GM12878 (cell line): ENCODE data around the gene LGALS3. TPM values are rescaled to one million over a fixed set of nuclear protein-coding genes. Genes with fewer than 3 reads are reported as not detected.

Source experiments
- ATAC-seq: fragments of 200-7000 bp; cut with Tn5 transposase; 3 replicates; pipeline ENCODE4 v1.9.1; 2020; ENCODE audit warnings: mild to moderate bottlenecking, moderate library complexity
- BruUV-seq: library from RNA; stranded (reverse); fragments of 400-500 nt; replicated peaks from 2 replicates; lab custom pipeline; 2021; lab: Mats Ljungman, UMichigan
- CTCF ChIA-PET: fragments of 300-600 bp; sonication (Branson Sonifier 250); formaldehyde crosslinking; extraction: SDS; loops from one replicate; lab custom pipeline; 2021; ENCODE audit warnings: inconsistent platforms; lab: Yijun Ruan, JAX
- POLR2A ChIA-PET: fragments of 350-600 bp; formaldehyde crosslinking; extraction: SDS; loops from one replicate; lab custom pipeline; 2021; ENCODE audit warnings: inconsistent platforms; lab: Charles Lee
- RAD21 ChIA-PET: fragments of 300-600 bp; sonication (Branson Sonifier 250); formaldehyde crosslinking; loops from one replicate; lab custom pipeline; 2023; ENCODE audit warnings: antibody characterized with exemption; ENCODE audit not compliant: unreplicated experiment; lab: Charles Lee
- SMC1A ChIA-PET: fragments of 300-600 bp; sonication (Branson Sonifier 250); formaldehyde crosslinking; loops from one replicate; lab custom pipeline; 2023; ENCODE audit not compliant: unreplicated experiment, uncharacterized antibody; lab: Charles Lee
- DNase-seq: peaks from one replicate; pipeline ENCODE4 v3.0.0-alpha.2; 2011; ENCODE audit warnings: low read depth, low spot score
- FAIRE-seq: peaks from 3 replicates; lab custom pipeline; 2011; peaks lifted over from hg19 to GRCh38; lab: Jason Lieb, UNC
- H2AFZ ChIP-seq: 2 replicates; pipeline ENCODE4 v1.6.0; 2011; ENCODE audit warnings: low read depth, low read length, control low read depth; ENCODE audit not compliant: control insufficient read depth
- H3K27ac ChIP-seq: 2 replicates; pipeline ENCODE4 v1.5.1; 2011; ENCODE audit warnings: control low read depth; ENCODE audit not compliant: control insufficient read depth, insufficient read depth
- H3K27me3 ChIP-seq, 2 experiments: replicated peaks in 1 of 2; 2 replicates each; pipeline versions ENCODE4 v1.6.0 to v1.6.1; 2011; ENCODE audit warnings: low read length in 1 of 2; ENCODE audit not compliant: control insufficient read depth in 2 of 2, insufficient read depth in 2 of 2
- H3K36me3 ChIP-seq, 2 experiments: 2 replicates each; pipeline ENCODE4 v1.5.1; 2011; ENCODE audit warnings: low read length in 1 of 2; ENCODE audit not compliant: control insufficient read depth in 2 of 2, insufficient read depth in 2 of 2
- H3K4me1 ChIP-seq: 2 replicates; pipeline ENCODE4 v1.6.1; 2011; ENCODE audit warnings: mild to moderate bottlenecking, low read length, moderate library complexity, mixed read lengths; ENCODE audit not compliant: control insufficient read depth, insufficient read depth
- H3K4me2 ChIP-seq: 2 replicates; pipeline ENCODE4 v1.6.0; 2011; ENCODE audit warnings: control low read depth; ENCODE audit not compliant: control insufficient read depth, insufficient read depth
- H3K4me3 ChIP-seq: fragments of 200-600 bp; sonication (generic); 2 replicates; pipeline ENCODE4 v1.5.1; 2016
- H3K79me2 ChIP-seq: 2 replicates; pipeline ENCODE4 v1.6.0; 2011; ENCODE audit warnings: low read length; ENCODE audit not compliant: control insufficient read depth, insufficient read depth
- H3K9ac ChIP-seq: 2 replicates; pipeline ENCODE4 v1.8.0; 2011; ENCODE audit warnings: low read length, control low read depth, mixed read lengths; ENCODE audit not compliant: control insufficient read depth, insufficient read depth
- H3K9me3 ChIP-seq: replicated peaks from 3 replicates; pipeline ENCODE4 v1.5.1; 2011; ENCODE audit warnings: mild to moderate bottlenecking, low read length; ENCODE audit not compliant: control insufficient read depth, insufficient read depth
- H4K20me1 ChIP-seq: 2 replicates; pipeline ENCODE4 v1.6.0; 2011; ENCODE audit not compliant: control insufficient read depth, insufficient read depth
- CEBPB ChIP-seq, 2 experiments: fragments of 150-350 bp in 1 of 2; IDR thresholded peaks; 2 replicates each; pipeline ENCODE4 v1.6.1; 2012 to 2014; ENCODE audit warnings: low read depth in 2 of 2, low read length in 2 of 2, borderline replicate concordance in 1 of 2, inconsistent platforms in 1 of 2
- CHD1 ChIP-seq: IDR thresholded peaks from 2 replicates; pipeline ENCODE4 v1.6.1; 2012; ENCODE audit warnings: low read depth, low read length, improper control_type of control experiment
- MEF2B ChIP-seq: fragments of 450-650 bp; IDR thresholded peaks from 2 replicates; pipeline ENCODE4 v1.6.1; 2018; ENCODE audit warnings: mild to moderate bottlenecking, moderate library complexity; ENCODE audit not compliant: partially characterized antibody, poor library complexity, severe bottlenecking
- SMARCA5 ChIP-seq: fragments of 450-650 bp; IDR thresholded peaks from 2 replicates; pipeline ENCODE4 v1.6.1; 2017; ENCODE audit warnings: mild to moderate bottlenecking
- ZNF217 ChIP-seq: fragments of 450-650 bp; IDR thresholded peaks from 2 replicates; pipeline ENCODE4 v1.6.1; 2017; ENCODE audit warnings: antibody characterized with exemption, mild to moderate bottlenecking
- WGBS: methylation state at CpG from one replicate; pipeline ENCODE4 v1.1.6; 2016; ENCODE audit warnings: low lambda C conversion rate; ENCODE audit not compliant: insufficient replicate concordance, insufficient coverage; ENCODE audit errors: missing lambda C conversion rate; 5-methylcytosine and 5-hydroxymethylcytosine counted together
- in situ Hi-C: fragments of 300-500 bp; cut with MboI; formaldehyde crosslinking; loops from 9 replicates; pipeline ENCODE4 v1.14.3; 2018; ENCODE audit warnings: mixed read lengths
- intact Hi-C: fragments of 100-400 bp; cut with micrococcal nuclease; formaldehyde crosslinking; loops from one replicate; pipeline ENCODE4 v1.14.2; 2022; ENCODE audit not compliant: unreplicated experiment
- polyA plus RNA-seq, 11 experiments: library from polyadenylated mRNA; depleted of rRNA in 4 of 11; unstranded in 6 of 11; stranded (reverse) in 5 of 11; fragments of >200 nt; fragmentation: Nextera tagmentation in 4 of 11; fragmentation: Illumina TruSeq in 1 of 11; extraction: Ambion mirVana in 4 of 11; extraction: Trizol in 1 of 11; gene quantifications; 1 replicate in 1 of 11; 2 replicates in 10 of 11; pipeline versions ENCODE4 v1.2.1 to v1.2.3, GENCODE V29; 2011 to 2016; ENCODE audit warnings: inconsistent platforms in 2 of 11, missing spikeins in 2 of 11, low read depth in 1 of 11
- total RNA-seq, 4 experiments: library from RNA; depleted of rRNA in 3 of 4; stranded (reverse); fragments of >200 nt in 3 of 4; fragmentation: Illumina TruSeq in 1 of 4; extraction: Trizol in 1 of 4; gene quantifications; 2 replicates each; pipeline versions ENCODE4 v1.2.1 to v1.2.3, GENCODE V29; 2013 to 2021

LGALS3 gene
- total and polyA plus RNA-seq, 10 of the 15 experiments (the other 5 are each of a cell fraction or from before 2014, with no cell fraction given), result 1.5 to 34.2 (median 18.4) TPM

- ChIA-PET POLR2A (interaction anchor here (0.6 to 1.5 kb wide), 4 partner anchors 26 to 304 kb away, joined by 3 read pairs; no protein-coding TSS in a partner anchor), CTCF (interaction anchor here (0.9 to 1.1 kb wide), 2 partner anchors 30 to 39 kb away, joined by 3 to 4 read pairs; no protein-coding TSS in a partner anchor), RAD21 (interaction anchor here (0.7 to 2.4 kb wide), 2 partner anchors 25 to 102 kb away, joined by 3 to 10 read pairs; no protein-coding TSS in a partner anchor), SMC1A (interaction anchor here (1.0 to 1.9 kb wide), 4 partner anchors 25 to 51 kb away, joined by 3 to 8 read pairs (median 3); no protein-coding TSS in a partner anchor)
- H3K27me3 ChIP-seq, result no peaks in the 10 kb centered on the region
- H3K9me3 ChIP-seq, result no peaks in the 10 kb centered on the region
- no peak for ATAC-seq
- no peaks in the 10 kb centered on the region for H3K36me3 ChIP-seq
- no peak for FAIRE-seq
- intact Hi-C loops (loop anchor here (1.0 to 2.0 kb wide), 2 partner anchors 30 to 40 kb away; no protein-coding TSS in a partner anchor), in situ Hi-C loops (no loop called here)
- BruUV-seq, result no TSS peak
- peaks cover 3% of the 10 kb centered on the region; the same call in 1 of the 2 replicates for H4K20me1 ChIP-seq
- H2AFZ ChIP-seq, result peak overlapping the region; percentile 76
- peak overlapping the region; percentile 93; the same call in 1 of the 2 replicates for H3K4me2 ChIP-seq
- H3K4me1 ChIP-seq, result peaks cover 6% of the 10 kb centered on the region
- peak overlapping the region; percentile 42; the same call in 1 of the 2 replicates for H3K9ac ChIP-seq
- H3K4me3 ChIP-seq, result peak overlapping the region; percentile 73
- H3K27ac ChIP-seq, result no peak overlapping the region
- peak; percentile 73 for TF ChIP-seq MEF2B
- TF ChIP-seq CHD1, result no peak
- TF ChIP-seq SMARCA5, result peak; percentile 37; the same call in 1 of the 2 replicates
- TF ChIP-seq CEBPB (IDR thresholded peaks at IDR 0.05; ENCODE audit: borderline replicate concordance in 1 of 2, low read depth in 2 of 2, low read length in 2 of 2), result no peak
- 0 out of 2 replicates have a peak, but pooled peaks have one; percentile 15 for TF ChIP-seq ZNF217
- DNase-seq, result no peak
- peaks cover 4% of the 10 kb centered on the region for H3K79me2 ChIP-seq
- 21% methylated on average over 20 of the region's 20 CpGs for WGBS
Measured at GRCh38 chr14:55128386-55129085, 516 bp upstream of the LGALS3 start.
